Measurements from ENCODE around the gene GPC5. TPM values are rescaled to one million over a fixed set of nuclear protein-coding genes. Genes with fewer than 3 reads are reported as not detected.

The GPC5 gene
- total RNA-seq, 1 experiment from 2014 or later, result not detected

- H3K4me3 ChIP-seq, result no peak overlapping the region
- H3K9me3 ChIP-seq, result no peaks in the 10 kb centered on the region
- DNase-seq, result no peak
- no peaks in the 10 kb centered on the region for H3K27me3 ChIP-seq
- H3K36me3 ChIP-seq, result no peaks in the 10 kb centered on the region
Measured at GRCh38 chr13:91909617-91910016, 511.2 kb downstream of the GPC5 start.

DNA sequence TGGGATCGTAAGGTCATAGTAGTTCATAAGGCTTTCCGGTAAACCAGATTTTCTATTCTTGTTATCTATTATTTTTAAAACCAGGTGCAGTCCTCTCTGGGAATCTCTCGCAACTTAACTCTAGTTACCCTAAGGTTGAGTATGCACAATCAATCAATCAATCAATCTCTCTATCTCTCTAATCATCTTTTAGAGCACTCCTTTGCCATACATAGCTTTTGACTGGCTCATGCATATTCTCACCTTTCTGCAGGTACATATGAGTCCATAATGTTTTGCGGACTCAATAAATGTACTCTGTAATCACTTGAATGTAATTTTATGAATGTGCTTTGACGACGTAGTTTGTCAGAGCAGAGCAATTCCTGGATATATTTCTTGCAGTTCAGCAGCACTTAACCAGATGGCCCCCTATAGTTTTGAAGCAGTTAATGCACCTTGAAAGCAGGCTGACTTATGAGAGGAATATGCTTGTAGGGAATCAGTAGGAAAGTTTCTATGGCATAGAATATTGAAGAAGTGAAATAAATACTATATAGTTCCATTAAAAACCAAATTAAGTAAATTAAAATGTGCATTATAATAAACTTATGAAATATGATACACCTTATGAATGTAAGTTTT is 524.7 kb downstream of the GPC5 start:
- Histone ChIP-seq H3K4me3 (no peak overlapping the region), H3K9me3 (no peaks in the 10 kb centered on the region), H3K36me3 (no peaks in the 10 kb centered on the region), H3K27me3 (no peaks in the 10 kb centered on the region)
- DNase-seq, result no peak

DNA sequence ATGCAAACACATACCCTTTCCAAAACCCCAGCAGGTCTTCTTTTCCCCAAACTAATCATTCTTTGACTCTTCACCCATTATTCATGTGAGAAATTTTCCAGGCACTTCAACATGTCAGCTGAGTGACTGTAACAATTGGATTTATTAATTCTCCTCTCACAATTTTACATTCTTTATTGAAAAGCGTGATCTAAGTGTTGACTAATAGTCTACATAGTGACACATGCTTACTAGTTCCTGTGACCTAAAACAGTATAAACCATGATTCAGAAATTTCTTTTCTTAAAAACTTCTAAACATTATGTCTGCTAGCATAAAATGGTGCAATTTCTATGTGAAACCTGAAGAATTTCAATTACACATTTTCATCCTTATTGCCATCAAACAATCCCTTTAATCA is 532.3 kb downstream of the GPC5 start:
- Histone ChIP-seq H3K36me3 (no peaks in the 10 kb centered on the region), H3K9me3 (no peaks in the 10 kb centered on the region), H3K27me3 (no peaks in the 10 kb centered on the region), H3K4me3 (no peak overlapping the region)
- no peak for DNase-seq

DNA sequence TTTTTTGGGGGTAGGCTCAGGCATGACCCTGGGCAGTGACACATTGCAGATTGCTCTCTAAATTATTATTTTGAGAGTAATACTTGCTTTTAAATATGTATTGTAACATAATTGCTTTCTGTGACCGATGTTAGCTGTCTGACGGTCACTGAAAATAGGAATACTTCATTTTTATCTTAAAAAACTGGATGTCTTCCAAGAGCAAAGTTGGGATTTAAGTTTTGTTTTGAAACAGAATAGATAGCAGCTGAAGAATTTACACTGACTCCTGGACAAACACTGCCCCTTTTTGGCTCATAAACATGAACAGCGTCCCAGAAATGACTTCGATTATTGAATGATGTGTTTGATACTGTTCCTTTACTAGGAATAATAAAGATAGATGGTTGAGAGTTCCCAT is 535.9 kb downstream of the GPC5 start:
- no peaks in the 10 kb centered on the region for H3K9me3 ChIP-seq
- DNase-seq, result no peak
- no peaks in the 10 kb centered on the region for H3K27me3 ChIP-seq
- no peaks in the 10 kb centered on the region for H3K36me3 ChIP-seq
- no peak overlapping the region for H3K4me3 ChIP-seq

GRCh38 chr13:91946498-91947070 is 548.2 kb downstream of the GPC5 start:
- DNase-seq, result no peak
- Histone ChIP-seq H3K27me3 (no peaks in the 10 kb centered on the region), H3K9me3 (no peaks in the 10 kb centered on the region), H3K36me3 (no peaks in the 10 kb centered on the region), H3K4me3 (no peak overlapping the region)

DNA sequence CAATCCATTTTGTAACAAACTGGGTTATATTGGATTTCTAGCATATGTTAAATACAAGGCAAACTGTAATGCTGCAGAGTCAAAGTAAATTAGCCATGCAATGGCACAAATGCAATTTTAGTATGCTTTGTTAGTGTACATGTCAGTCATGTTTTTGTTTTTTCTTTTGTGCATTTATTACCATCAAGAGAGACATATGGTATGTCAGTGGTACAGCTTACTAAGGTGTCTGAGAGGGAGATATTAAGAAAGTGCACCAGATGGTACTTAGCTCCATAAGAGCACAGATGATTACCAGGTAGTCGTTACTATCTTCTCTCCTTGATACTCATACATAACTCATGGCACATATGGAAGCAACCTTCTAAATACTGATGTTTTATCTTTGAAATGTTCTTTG is 550.3 kb downstream of the GPC5 start:
- no peaks in the 10 kb centered on the region for H3K27me3 ChIP-seq
- H3K36me3 ChIP-seq, result no peaks in the 10 kb centered on the region
- no peak overlapping the region for H3K4me3 ChIP-seq
- no peak for DNase-seq
- no peaks in the 10 kb centered on the region for H3K9me3 ChIP-seq

DNA sequence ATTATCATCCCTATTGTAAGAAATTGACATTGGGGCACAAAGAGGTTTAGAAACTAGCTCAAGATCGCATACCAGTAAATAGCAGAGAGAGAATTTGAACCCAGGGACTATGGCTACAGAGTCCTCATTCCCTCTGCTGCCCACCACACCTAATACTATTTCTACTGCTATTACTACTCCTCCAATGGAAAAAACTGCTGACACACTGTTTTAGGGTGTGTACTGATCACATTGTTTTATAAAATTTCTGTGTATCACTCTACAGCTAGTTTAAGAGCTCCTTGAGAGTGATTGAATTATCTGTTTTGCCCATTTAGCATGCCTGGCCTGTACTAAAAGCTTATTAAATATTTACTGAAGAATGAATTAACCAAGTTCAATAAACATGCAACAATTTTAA is 552.4 kb downstream of the GPC5 start:
- DNase-seq, result no peak
- no peaks in the 10 kb centered on the region for H3K27me3 ChIP-seq
- H3K4me3 ChIP-seq, result no peak overlapping the region
- H3K9me3 ChIP-seq, result no peaks in the 10 kb centered on the region
- no peaks in the 10 kb centered on the region for H3K36me3 ChIP-seq

- Histone ChIP-seq H3K27me3 (no peaks in the 10 kb centered on the region), H3K4me3 (no peak overlapping the region), H3K36me3 (no peaks in the 10 kb centered on the region), H3K9me3 (no peaks in the 10 kb centered on the region)
- DNase-seq, result no peak
Measured at GRCh38 chr13:91955546-91956355, 557.3 kb downstream of the GPC5 start.

- H3K27me3 ChIP-seq, result no peaks in the 10 kb centered on the region
- no peaks in the 10 kb centered on the region for H3K9me3 ChIP-seq
- no peak for DNase-seq
- H3K36me3 ChIP-seq, result no peaks in the 10 kb centered on the region
- no peak overlapping the region for H3K4me3 ChIP-seq
Measured at GRCh38 chr13:91960947-91961346, 562.5 kb downstream of the GPC5 start.

DNA sequence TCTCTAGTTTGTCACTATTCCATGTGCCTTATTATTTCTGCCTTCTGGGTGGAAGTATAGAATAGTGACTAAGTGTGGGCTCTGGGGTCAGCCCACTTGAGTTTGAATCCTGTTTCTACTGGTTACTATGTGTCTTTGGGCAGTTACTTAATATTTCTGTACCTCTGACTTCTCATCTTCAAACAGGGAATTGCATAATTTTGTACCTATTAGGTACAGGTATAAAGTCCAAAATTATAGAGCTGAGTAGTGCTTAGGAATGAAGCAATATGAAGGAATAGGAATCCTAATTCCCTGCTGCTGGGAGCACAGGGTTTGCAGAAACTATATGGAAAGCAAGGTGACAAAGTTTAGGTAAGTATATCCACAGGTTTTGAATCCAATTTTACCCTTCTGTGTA is 564.5 kb downstream of the GPC5 start:
- H3K36me3 ChIP-seq, result no peaks in the 10 kb centered on the region
- H3K9me3 ChIP-seq, result no peaks in the 10 kb centered on the region
- no peaks in the 10 kb centered on the region for H3K27me3 ChIP-seq
- no peak overlapping the region for H3K4me3 ChIP-seq
- DNase-seq, result no peak

GRCh38 chr13:91965511-91965910 is 567.1 kb downstream of the GPC5 start:
- Histone ChIP-seq H3K4me3 (no peak overlapping the region), H3K9me3 (no peaks in the 10 kb centered on the region), H3K27me3 (no peaks in the 10 kb centered on the region), H3K36me3 (no peaks in the 10 kb centered on the region)
- no peak for DNase-seq

DNA sequence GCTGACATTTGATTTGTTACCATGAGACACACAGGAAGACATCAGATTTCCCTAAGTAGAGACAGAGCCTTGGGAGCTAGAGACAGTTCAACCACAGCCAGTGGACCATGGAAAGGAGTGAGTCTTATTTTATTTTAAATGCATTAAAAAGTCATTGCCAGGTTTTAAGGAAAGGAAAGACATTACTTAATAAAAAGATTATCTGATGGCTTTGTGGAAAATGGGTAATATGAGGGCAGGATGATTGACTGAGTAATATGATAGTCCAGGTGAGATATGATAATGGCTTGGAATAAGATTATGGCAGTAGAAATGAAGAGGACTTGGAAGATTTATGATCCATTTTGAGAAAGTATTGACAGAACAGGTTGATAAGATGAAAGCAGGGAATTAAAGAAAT is 580.1 kb downstream of the GPC5 start:
- Histone ChIP-seq H3K36me3 (no peaks in the 10 kb centered on the region), H3K9me3 (no peaks in the 10 kb centered on the region), H3K4me3 (no peak overlapping the region), H3K27me3 (no peaks in the 10 kb centered on the region)
- DNase-seq, result no peak

GRCh38 chr13:91986761-91987483 is 588.5 kb downstream of the GPC5 start:
- DNase-seq, result no peak
- H3K27me3 ChIP-seq, result no peaks in the 10 kb centered on the region
- 0 out of 2 replicates have a peak, but pooled peaks cover 3% of the 10 kb centered on the region for H3K9me3 ChIP-seq
- H3K36me3 ChIP-seq, result no peaks in the 10 kb centered on the region
- no peak overlapping the region for H3K4me3 ChIP-seq

GRCh38 chr13:91988331-91988730 is 589.9 kb downstream of the GPC5 start:
- 0 out of 2 replicates have a peak, but pooled peaks cover 3% of the 10 kb centered on the region for H3K9me3 ChIP-seq
- H3K4me3 ChIP-seq, result no peak overlapping the region
- no peaks in the 10 kb centered on the region for H3K27me3 ChIP-seq
- no peak for DNase-seq
- no peaks in the 10 kb centered on the region for H3K36me3 ChIP-seq

GRCh38 chr13:92012787-92013186 is 614.4 kb downstream of the GPC5 start:
- no peaks in the 10 kb centered on the region for H3K27me3 ChIP-seq
- no peak for DNase-seq
- H3K4me3 ChIP-seq, result no peak overlapping the region
- H3K9me3 ChIP-seq, result no peaks in the 10 kb centered on the region
- H3K36me3 ChIP-seq, result no peaks in the 10 kb centered on the region

GRCh38 chr13:92017737-92018136 is 619.3 kb downstream of the GPC5 start:
- no peaks in the 10 kb centered on the region for H3K27me3 ChIP-seq
- no peaks in the 10 kb centered on the region for H3K9me3 ChIP-seq
- DNase-seq, result no peak
- no peak overlapping the region for H3K4me3 ChIP-seq
- H3K36me3 ChIP-seq, result no peaks in the 10 kb centered on the region

DNA sequence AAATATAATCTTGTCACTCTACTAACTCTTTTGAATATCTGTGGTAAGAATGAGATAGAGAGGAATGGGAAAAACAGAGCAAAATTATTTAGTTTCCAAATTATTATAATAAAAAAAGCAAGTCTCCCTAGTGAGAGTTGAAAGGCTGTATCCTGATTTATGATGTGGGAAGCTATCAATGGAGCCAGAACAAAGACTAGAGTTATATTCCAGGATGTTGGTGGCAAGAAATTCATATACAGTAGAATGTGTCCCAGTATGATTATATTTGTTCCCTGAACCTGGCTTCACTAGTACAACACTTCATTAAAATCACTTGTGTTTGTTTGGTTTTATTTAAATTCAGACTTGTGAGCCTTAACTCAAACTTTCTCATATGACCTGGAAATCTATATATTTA is 630.3 kb downstream of the GPC5 start:
- DNase-seq, result no peak

More for the DNA sequence above, 630.3 kb downstream of the GPC5 start:
- H3K4me3 ChIP-seq, result no peak overlapping the region
- H3K27me3 ChIP-seq, result no peaks in the 10 kb centered on the region
- H3K36me3 ChIP-seq, result no peaks in the 10 kb centered on the region
- no peaks in the 10 kb centered on the region for H3K9me3 ChIP-seq

All from MG63 (cell line).